Parathyroid adenoma (tissue), 2 donors: ENCODE data around the gene ASB11.

Experiments used
- H2AFZ ChIP-seq: fragments of 300-600 bp; sonication (generic); one replicate; pipeline ENCODE4 v1.7.0; 2017; ENCODE audit warnings: antibody characterized with exemption, mild to moderate bottlenecking
- H3K27ac ChIP-seq: fragments of 300-600 bp; sonication (generic); one replicate; pipeline ENCODE4 v1.7.0; 2017
- H3K27me3 ChIP-seq: fragments of 300-600 bp; sonication (generic); one replicate; pipeline ENCODE4 v1.7.0; 2017; ENCODE audit warnings: low read length; ENCODE audit not compliant: control insufficient read depth, insufficient read depth
- H3K36me3 ChIP-seq: fragments of 300-600 bp; sonication (generic); one replicate; pipeline ENCODE4 v1.7.0; 2017; ENCODE audit warnings: low read length; ENCODE audit not compliant: control insufficient read depth, insufficient read depth
- H3K4me1 ChIP-seq: fragments of 300-600 bp; sonication (generic); one replicate; pipeline ENCODE4 v1.7.0; 2017; ENCODE audit warnings: control low read depth
- H3K4me2 ChIP-seq: fragments of 300-600 bp; sonication (generic); one replicate; pipeline ENCODE4 v1.7.0; 2017; ENCODE audit warnings: low read length
- H3K4me3 ChIP-seq: fragments of 300-600 bp; sonication (generic); one replicate; pipeline ENCODE4 v1.7.0; 2017; ENCODE audit warnings: low read depth, low read length
- H3K79me2 ChIP-seq: fragments of 300-600 bp; sonication (generic); one replicate; pipeline ENCODE4 v1.7.0; 2017; ENCODE audit warnings: control low read depth
- H3K9ac ChIP-seq: fragments of 300-600 bp; sonication (generic); one replicate; pipeline ENCODE4 v1.7.0; 2017; ENCODE audit warnings: mild to moderate bottlenecking
- H3K9me3 ChIP-seq: fragments of 300-600 bp; sonication (generic); one replicate; pipeline ENCODE4 v1.7.0; 2017; ENCODE audit warnings: low read length; ENCODE audit not compliant: control insufficient read depth
- CTCF ChIP-seq: fragments of 300-600 bp; sonication (generic); IDR thresholded peaks from one replicate; pipeline ENCODE4 v1.7.0; 2017; ENCODE audit warnings: antibody characterized with exemption, mild to moderate bottlenecking
- donor health status: primary hyperparathyroidism.

ASB11 gene

DNA sequence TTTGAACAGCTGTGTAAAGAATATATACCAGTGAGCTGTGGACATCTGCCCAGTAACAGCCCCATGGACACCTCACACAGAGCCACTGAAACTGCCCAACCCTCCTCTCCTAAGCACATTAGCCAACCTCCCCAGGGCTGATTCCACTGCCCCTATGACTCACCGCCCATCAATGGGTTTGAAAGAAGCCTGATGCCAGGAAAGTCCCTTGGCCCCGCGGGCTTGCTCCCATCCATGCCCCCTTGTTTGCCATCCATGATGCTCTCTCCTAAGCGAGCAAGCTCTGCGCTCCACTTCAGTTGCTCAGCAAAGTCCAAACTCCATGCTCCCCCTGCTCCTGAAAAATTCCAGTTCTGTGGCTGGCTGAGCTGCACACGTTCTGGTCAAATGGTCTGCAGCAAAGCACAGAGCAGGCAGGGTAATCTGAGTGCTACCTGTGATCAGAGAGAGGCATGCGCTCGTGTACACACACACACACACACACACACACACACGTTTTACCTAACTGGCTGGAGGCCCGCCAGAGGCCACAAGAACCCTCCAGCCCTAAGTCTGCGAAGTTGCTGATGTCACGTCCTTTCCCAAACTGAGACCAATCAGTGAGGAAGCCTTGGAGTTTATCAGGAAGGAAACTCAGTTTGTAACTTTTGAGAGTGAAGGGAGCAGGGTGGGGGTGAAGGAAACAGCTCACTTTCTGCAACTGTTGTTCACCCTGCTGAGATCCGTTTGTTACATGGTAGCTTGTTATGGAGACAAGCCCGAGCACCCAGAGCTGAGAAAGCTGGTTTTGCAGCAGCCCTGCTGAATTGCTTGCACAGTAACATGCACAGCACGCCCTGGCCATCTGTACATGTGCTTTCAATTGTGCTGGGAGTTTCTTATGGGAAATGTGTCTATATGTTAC is 45.6 kb downstream of the ASB11 start, which contains the start of gene ASB9:
Gene ASB9, minus strand, starts transcription at position 466 of the 904 bp plus-strand sequence. Its CDS starts 209 bp downstream, at position 257.
- Histone ChIP-seq H3K9me3 (no peaks in the 10 kb centered on the region), H2AFZ (peak within 1 kb of the TSS; percentile 19), H3K9ac (no peak within 1 kb of the TSS), H3K27me3 (no peaks in the 10 kb centered on the region), H3K4me1 (no peaks in the 10 kb centered on the region), H3K27ac (no peak within 1 kb of the TSS), H3K36me3 (no peaks in the 10 kb centered on the region), H3K79me2 (no peaks in the 10 kb centered on the region), H3K4me2 (peak within 1 kb of the TSS; percentile 49), H3K4me3 (no peak within 1 kb of the TSS)
- TF ChIP-seq CTCF, result no peak

DNA sequence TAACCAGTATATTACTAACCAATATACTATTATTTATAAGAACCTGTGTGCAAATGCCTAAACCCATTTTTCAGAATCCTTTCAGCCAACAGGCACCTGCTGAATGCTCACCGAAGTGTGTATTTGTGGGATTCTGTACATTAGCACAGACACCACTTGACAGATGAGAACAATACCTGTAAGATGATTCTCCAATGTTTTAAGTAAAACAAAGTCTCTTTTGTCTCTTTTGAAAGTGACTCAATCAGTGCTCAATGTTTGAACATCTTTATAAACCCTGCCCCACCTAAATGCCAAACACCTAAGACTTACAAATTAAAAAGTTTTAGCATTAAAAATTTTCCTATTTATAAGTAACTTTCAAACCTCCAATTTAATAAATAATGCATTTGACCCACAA is 46.3 kb downstream of the ASB11 start:
- Histone ChIP-seq H3K9me3 (no peaks in the 10 kb centered on the region), H3K4me3 (no peak overlapping the region), H3K27ac (no peak overlapping the region), H3K9ac (no peak overlapping the region), H3K4me1 (no peaks in the 10 kb centered on the region), H3K36me3 (no peaks in the 10 kb centered on the region), H3K79me2 (no peaks in the 10 kb centered on the region), H2AFZ (no peak overlapping the region), H3K4me2 (no peak overlapping the region), H3K27me3 (no peaks in the 10 kb centered on the region)
- no peak for TF ChIP-seq CTCF

DNA sequence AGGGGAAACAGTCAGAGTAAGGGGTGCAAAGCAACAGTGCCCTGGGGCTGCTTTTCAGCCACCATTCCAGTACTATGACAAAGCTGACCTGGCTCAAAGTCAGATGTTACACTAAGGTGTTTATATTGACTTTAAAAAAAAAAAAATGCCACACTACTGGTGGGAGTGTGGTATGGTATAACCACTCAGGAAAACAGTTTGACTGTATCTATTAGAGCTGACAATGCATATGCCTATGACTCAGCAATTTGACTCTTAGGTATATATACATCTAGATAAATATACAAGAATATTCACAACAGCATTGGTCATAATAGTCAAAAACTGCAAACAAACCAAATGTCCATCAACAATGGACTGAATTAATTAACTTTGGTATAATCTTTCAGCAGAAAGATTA is 60.6 kb downstream of the ASB11 start:
- H3K4me1 ChIP-seq, result no peaks in the 10 kb centered on the region
- TF ChIP-seq CTCF, result no peak
- H3K27me3 ChIP-seq, result no peaks in the 10 kb centered on the region
- no peaks in the 10 kb centered on the region for H3K9me3 ChIP-seq
- H3K4me2 ChIP-seq, result no peak overlapping the region
- no peaks in the 10 kb centered on the region for H3K79me2 ChIP-seq
- H3K4me3 ChIP-seq, result no peak overlapping the region
- H3K27ac ChIP-seq, result no peak overlapping the region
- H3K9ac ChIP-seq, result no peak overlapping the region
- H2AFZ ChIP-seq, result no peak overlapping the region
- no peaks in the 10 kb centered on the region for H3K36me3 ChIP-seq

DNA sequence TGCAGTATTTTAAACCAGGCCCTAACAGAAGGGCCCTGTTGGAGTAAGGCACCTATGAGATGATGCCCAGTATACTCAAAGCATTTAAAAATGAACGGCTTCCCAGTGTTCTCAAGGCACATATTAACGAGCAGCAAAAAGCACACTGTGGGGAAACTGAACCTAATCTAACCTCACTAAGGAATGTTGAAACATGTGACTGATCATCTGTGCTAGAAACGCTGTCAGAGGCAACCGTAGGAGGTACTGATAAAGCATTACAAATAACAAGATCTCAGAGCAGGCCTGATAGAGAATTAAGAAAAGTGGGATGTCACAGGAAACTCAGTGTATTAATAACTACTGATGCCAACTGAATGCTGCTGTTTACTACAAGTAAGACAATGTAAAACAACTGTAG is 69.5 kb downstream of the ASB11 start:
- Histone ChIP-seq H3K4me1 (no peaks in the 10 kb centered on the region), H2AFZ (no peak overlapping the region), H3K9ac (no peak overlapping the region), H3K27ac (no peak overlapping the region), H3K4me2 (no peak overlapping the region), H3K79me2 (no peaks in the 10 kb centered on the region), H3K36me3 (no peaks in the 10 kb centered on the region), H3K27me3 (no peaks in the 10 kb centered on the region), H3K4me3 (no peak overlapping the region), H3K9me3 (no peaks in the 10 kb centered on the region)
- TF ChIP-seq CTCF, result no peak

GRCh38 chrX:15244421-15244820 is 71.0 kb downstream of the ASB11 start:
- Histone ChIP-seq H3K4me3 (no peak overlapping the region), H3K79me2 (no peaks in the 10 kb centered on the region), H2AFZ (no peak overlapping the region), H3K36me3 (no peaks in the 10 kb centered on the region), H3K9ac (no peak overlapping the region), H3K27ac (no peak overlapping the region), H3K27me3 (no peaks in the 10 kb centered on the region), H3K9me3 (no peaks in the 10 kb centered on the region), H3K4me2 (no peak overlapping the region), H3K4me1 (no peaks in the 10 kb centered on the region)
- no peak for TF ChIP-seq CTCF
